ENCODE data around the gene SLC39A11. TPM values are rescaled to one million over a fixed set of nuclear protein-coding genes. Genes with fewer than 3 reads are reported as not detected.

The SLC39A11 gene
- total RNA-seq, 4 donors from 2014 or later: 36.6 to 75.0 (median 40.2) TPM

DNA sequence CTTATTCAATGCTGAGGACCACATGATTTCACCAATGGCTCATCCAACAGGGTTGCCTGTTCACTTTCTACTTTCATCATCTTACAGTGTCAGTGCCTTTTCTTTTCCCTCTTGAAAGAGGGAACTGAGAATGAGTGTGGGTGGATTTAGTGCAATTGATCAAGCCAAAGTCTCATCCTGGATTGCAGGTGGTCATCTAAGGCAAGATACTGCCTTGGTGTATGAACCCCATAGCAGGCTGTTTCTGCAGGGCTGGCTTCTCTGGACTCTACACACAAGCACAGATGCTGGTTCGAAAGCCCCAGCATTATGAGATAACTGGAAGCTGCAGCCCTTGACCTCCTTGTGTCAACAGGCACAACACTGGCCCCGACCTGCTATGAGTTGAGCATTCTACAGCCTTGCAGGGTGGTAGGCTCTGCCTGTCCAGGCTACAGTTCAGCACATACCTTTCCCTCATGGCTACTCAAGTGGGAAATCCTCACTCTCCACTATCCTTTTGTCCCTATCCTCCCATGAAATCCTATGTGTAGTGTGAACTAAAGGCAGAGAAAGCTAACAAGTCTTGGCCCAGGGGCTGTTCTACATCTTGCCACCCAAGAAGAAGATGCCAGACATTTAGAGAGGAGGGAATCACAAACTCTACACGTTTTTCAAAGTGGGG, 358.7 kb downstream of the SLC39A11 start:
- TF ChIP-seq, protein P1, sequence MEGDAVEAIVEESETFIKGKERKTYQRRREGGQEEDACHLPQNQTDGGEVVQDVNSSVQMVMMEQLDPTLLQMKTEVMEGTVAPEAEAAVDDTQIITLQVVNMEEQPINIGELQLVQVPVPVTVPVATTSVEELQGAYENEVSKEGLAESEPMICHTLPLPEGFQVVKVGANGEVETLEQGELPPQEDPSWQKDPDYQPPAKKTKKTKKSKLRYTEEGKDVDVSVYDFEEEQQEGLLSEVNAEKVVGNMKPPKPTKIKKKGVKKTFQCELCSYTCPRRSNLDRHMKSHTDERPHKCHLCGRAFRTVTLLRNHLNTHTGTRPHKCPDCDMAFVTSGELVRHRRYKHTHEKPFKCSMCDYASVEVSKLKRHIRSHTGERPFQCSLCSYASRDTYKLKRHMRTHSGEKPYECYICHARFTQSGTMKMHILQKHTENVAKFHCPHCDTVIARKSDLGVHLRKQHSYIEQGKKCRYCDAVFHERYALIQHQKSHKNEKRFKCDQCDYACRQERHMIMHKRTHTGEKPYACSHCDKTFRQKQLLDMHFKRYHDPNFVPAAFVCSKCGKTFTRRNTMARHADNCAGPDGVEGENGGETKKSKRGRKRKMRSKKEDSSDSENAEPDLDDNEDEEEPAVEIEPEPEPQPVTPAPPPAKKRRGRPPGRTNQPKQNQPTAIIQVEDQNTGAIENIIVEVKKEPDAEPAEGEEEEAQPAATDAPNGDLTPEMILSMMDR (IDR thresholded peaks at IDR 0.05; ENCODE audit: low read depth): no peak

DNA sequence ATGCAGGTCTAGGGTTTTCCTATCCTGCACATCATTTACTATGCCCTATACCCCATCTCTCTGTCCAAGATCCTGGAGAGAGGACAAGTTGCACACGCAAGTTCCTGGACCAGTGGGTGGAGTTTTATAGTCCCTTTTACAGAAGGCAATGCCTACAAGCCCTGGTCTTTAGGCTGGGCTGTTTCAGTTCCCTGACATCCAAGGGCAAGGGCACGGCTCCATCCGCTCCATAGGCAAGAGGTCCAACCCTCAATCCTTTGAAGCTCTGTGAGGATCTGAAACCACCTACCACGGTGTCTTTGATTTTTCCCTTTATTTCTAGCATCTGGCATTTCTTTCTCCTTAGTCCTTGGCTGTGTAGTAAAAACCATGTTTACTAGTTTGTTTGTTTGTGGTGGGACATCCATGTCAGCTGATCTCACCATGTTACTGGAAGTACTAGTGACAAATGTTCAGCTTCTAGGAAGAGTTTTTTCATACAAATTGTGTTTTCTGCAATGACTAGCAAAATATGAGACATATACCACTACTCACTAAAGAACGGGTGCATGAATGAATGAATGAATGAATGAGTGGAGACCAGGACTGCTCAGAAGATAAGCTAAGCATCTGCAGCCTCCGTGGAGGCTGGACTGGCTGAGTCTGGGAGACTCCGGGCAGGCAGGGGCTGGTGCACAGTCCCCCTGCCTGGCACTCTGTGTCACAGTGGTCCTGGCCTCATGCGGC, 359.4 kb downstream of the SLC39A11 start:
- TF ChIP-seq, protein P1 (IDR thresholded peaks at IDR 0.05; ENCODE audit: low read depth): no peak

DNA sequence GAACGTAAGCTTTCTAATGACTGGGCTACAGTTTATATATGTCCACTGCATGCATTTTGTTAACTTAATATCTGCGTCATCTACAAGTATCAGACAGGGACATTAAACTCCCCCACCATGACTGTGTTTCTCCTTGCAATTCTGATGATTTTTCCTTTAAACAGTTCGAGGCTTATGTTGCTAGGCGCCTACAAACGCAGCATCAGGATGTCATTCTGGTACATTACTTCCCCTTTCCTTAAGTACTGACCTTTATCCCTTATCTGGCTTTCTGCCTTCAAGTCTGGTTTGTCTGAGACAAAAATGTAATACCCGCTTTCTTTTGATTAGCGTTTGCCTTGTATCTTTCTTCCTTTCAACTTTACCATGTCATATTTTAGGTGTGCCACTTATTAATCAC, 362.4 kb downstream of the SLC39A11 start:
- TF ChIP-seq, protein P1 (IDR thresholded peaks at IDR 0.05; ENCODE audit: low read depth): no peak

DNA sequence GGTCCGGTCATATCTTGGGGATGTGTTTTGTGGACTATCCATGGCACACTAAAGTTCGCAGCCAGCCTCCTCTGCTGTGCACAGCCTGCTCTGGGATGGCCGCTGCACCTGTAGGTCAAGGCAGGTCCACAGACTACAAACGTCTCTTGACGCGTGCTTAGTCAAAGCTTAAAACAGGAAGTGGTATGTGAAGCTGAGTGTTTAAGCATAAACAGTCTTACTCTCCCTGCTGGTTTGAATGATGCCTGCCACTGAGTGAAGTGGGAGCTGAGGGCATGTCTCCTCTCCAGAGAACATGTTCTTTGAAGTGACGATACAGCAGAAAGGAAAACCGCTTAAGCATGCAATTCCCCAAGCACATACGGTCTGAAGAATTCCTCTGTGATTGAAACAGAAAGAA, 365.6 kb downstream of the SLC39A11 start:
- TF ChIP-seq, protein P1 (IDR thresholded peaks at IDR 0.05; ENCODE audit: low read depth): no peak

DNA sequence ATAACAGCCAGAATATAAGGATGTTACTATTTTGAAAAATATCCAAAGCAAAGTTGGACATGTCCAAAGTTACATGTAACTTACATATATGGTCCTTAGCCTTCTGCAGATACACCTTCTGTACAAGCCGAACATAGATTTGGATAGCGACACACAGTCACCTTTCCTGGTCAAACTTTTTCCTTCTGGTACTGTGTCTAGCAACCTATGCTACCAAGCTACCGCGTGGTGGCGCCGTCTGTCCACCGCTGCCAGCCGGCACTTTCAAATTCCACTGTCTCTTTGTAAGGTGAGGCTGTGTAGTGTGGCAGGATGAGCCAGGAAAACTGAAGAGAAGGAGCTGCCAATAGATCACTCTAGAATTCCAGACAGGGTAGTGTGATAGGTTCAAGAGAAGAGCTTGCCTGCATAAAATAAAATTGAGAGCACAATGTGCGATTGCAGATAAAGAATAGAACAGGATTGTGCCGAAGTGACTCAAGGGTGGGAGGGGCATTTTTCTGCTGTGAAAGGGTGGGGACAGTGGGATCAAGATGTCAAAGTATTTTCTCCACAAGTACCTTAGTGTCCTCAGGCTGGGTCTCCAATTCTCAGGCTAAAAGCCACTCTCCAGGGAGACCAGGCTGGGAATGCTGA, 366.9 kb downstream of the SLC39A11 start:
- TF ChIP-seq, protein P1 (IDR thresholded peaks at IDR 0.05; ENCODE audit: low read depth): no peak

DNA sequence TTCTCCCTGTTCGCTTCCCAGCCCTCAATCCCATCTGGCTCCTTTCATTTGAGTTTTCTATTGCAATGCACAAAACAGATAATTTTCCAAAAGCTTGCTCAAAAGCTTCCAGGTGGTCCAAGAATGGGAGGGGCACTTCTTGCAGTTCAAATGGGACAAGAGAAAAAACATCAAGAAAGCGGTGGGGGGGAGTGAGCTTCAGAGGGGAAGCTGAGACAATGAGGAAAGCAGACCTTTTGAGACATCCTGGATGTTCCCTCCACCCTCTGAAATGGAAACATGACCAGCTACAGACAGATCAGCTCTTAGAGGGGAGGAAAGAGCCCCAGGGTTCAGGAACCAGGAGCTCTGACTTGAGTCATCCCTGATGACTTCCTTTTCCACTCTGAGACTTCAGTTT, 368.2 kb downstream of the SLC39A11 start:
- TF ChIP-seq, protein P1 (IDR thresholded peaks at IDR 0.05; ENCODE audit: low read depth): no peak

DNA sequence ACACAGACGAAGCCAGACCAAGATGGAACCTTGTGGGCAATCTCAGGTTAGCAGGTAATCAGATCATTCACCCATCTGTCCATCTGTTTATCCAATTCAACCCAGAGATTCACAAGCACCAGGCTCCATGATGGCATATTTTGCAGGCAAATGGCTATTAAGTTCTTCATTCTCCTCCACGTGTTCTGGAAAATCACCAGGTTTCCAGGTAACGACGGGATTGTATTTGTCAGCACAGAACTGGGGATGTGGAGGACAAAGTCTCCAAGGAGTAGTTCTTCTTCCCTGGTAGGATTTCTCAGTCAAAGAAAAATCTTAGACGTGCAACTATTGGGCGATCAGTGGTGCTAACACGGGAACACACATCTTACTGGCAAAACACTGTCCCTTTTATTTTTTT, 368.8 kb downstream of the SLC39A11 start:
- TF ChIP-seq, protein P1 (IDR thresholded peaks at IDR 0.05; ENCODE audit: low read depth): no peak
